Heart left ventricle (tissue), 16 donors: ENCODE measurements around the gene NUP155. TPM values are rescaled to one million over a fixed set of nuclear protein-coding genes. Genes with fewer than 3 reads are reported as not detected.
A peak's percentile ranks its signal among the peaks of the same experiment; 100 is the strongest.
"Not testable (repeated sequence)": the region's sequence is repeated elsewhere in the genome, so short reads cannot be mapped to it uniquely, and the experiment has no call there.

Source experiments
- ATAC-seq, 4 donors: fragments of 200-7000 bp; cut with Tn5 transposase; one replicate each; pipeline ENCODE4 v1.9.1; 2020 to 2022; ENCODE audit warnings: moderate library complexity in 4 of 4, mild to moderate bottlenecking in 3 of 4, moderate number of reproducible peaks in 1 of 4
- DNase-seq, 5 donors: peaks; one replicate each; pipeline ENCODE4 v3.0.0-alpha.2; 2020
- H3K27ac ChIP-seq, 12 donors: fragments of 200-600 bp; sonication (generic) in 4 of 12; one replicate each; pipeline versions ENCODE4 v1.5.0 to v1.8.0; 2016 to 2022; ENCODE audit warnings: mild to moderate bottlenecking in 2 of 12
- H3K27me3 ChIP-seq, 9 donors: fragments of 200-600 bp; sonication (generic) in 2 of 9; one replicate each; pipeline versions ENCODE4 v1.5.1 to v1.8.0; 2016 to 2022; ENCODE audit warnings: mild to moderate bottlenecking in 3 of 9
- H3K36me3 ChIP-seq, 9 donors: fragments of 200-600 bp; sonication (generic) in 2 of 9; one replicate each; pipeline versions ENCODE4 v1.5.0 to v1.8.0; 2018 to 2022; ENCODE audit warnings: mild to moderate bottlenecking in 2 of 9
- H3K4me1 ChIP-seq, 12 donors: fragments of 200-600 bp; sonication (generic) in 4 of 12; one replicate each; pipeline versions ENCODE4 v1.5.0 to v1.8.0; 2016 to 2022; ENCODE audit warnings: mild to moderate bottlenecking in 3 of 12
- H3K4me3 ChIP-seq, 12 donors: fragments of 200-600 bp; sonication (generic) in 4 of 12; one replicate each; pipeline versions ENCODE4 v1.5.0 to v1.8.0; 2017 to 2022; ENCODE audit warnings: mild to moderate bottlenecking in 9 of 12, moderate library complexity in 4 of 12
- H3K9me3 ChIP-seq, 12 donors: fragments of 200-600 bp; sonication (generic) in 4 of 12; one replicate each; pipeline versions ENCODE4 v1.5.0 to v1.8.0; 2016 to 2022; ENCODE audit warnings: mild to moderate bottlenecking in 1 of 12
- CTCF ChIP-seq, 12 donors: fragments of 200-600 bp; sonication (generic) in 4 of 12; IDR thresholded peaks; one replicate each; pipeline versions ENCODE4 v1.5.0 to v1.8.0; 2018 to 2022; ENCODE audit warnings: antibody characterized with exemption in 12 of 12, mild to moderate bottlenecking in 5 of 12
- POLR2A ChIP-seq, 2 donors: fragments of 450-650 bp; IDR thresholded peaks; one replicate each; pipeline ENCODE4 v1.6.1; 2017; ENCODE audit warnings: antibody characterized with exemption in 2 of 2, mild to moderate bottlenecking in 2 of 2, moderate library complexity in 2 of 2
- WGBS, 4 donors: extraction: QIAGEN DNeasy Blood & Tissue Kit in 2 of 4; methylation state at CpG; one replicate each; pipeline versions ENCODE4 v1.1.5 to v1.1.7; 2013 to 2018; 5-methylcytosine and 5-hydroxymethylcytosine counted together
- intact Hi-C, 10 donors: fragments of 100-400 bp; cut with DNase I; formaldehyde crosslinking; loops; one replicate each; pipeline versions ENCODE4 v1.11.1 to v1.14.2; 2022
- polyA plus RNA-seq, 2 donors: library from polyadenylated mRNA; stranded (reverse); fragments of 200-250 nt; gene quantifications; one replicate each; pipeline ENCODE4 v1.2.3, GENCODE V29; 2013
- total RNA-seq, 9 donors: library from RNA; depleted of rRNA in 2 of 9; stranded (reverse); fragments of >200 nt in 2 of 9; fragmentation: NEBNext Ultra II Directional in 3 of 9; extraction: Animal tissue kit (Norgen Biotek cat#: 25700) in 3 of 9; gene quantifications; one replicate each; pipeline versions ENCODE4 v1.1.0 to v1.2.4, GENCODE V29; 2016 to 2023
- donor health status: ischemic (EF 13 %, LVEDD 7.1; RV severe dilation, severe dysfunction).
- donor health status: healthy with polysubstance abuse.
- donor health status: DM: no; HTN: yes; CAD: no.
- donor health status: DM: no; HTN: no; CAD: no.
- donor health status: ischemic (EF 25% LVEDD 6.9; RV normal size, moderate dysfunction).
- donor health status: ischemic (EF 25% LVEDD 5.7; RV mildly dilated, moderate dysfunction).
- donor health status: healthy.
- donor health status: DM: yes; HTN: yes; CAD: no.
- donor health status: ischemic (EF 35%, LVEDD 5.7; RV mildly dilated, moderate dysfunction).
- donor health status: nonischemic (EF 11% LVEDD 7.7; RV severe dilation, severe dysfunction).
- donor health status: DM: yes; HTN: yes; CAD: no.
- donor health status: PGD.
- donor health status: ischemic (EF 29% LVEDD 5.4; RV normal size, mild dysfunction).
- donor health status: nonischemic (EF 23%, LVEDD 6.1; RV moderate dilation, normal function).

NUP155 gene
- total and polyA plus RNA-seq, 11 donors = 2.0 to 17.4 (median 11.4) TPM

GRCh38 chr5:37375091-37375490, 4.2 kb upstream of the NUP155 start:
- intact Hi-C loops = no loop called here
- 78 to 89% (median 86%) methylated on average over 3 of the region's 3 CpGs for WGBS, 4 donors

GRCh38 chr5:37370550-37370863, 399 bp downstream of the NUP155 start:
- TF ChIP-seq CTCF (IDR thresholded peaks at IDR 0.05) = no peak
- no peak for TF ChIP-seq POLR2A (IDR thresholded peaks at IDR 0.05)
- DNase-seq (no peak), ATAC-seq (no peak)
- 0% methylated on average over 7 of the region's 7 CpGs for WGBS, 4 donors
- peak overlapping the region in 11 of 12 donors; percentile 74 to 92 (median 83) for H3K27ac ChIP-seq
- peak overlapping the region; percentile 57 to 94 (median 85) for H3K4me3 ChIP-seq
- H3K9me3 ChIP-seq = no peaks in the 10 kb centered on the region
- H3K4me1 ChIP-seq = peaks cover 10 to 30% (median 24%) of the 10 kb centered on the region in 12 donors
- intact Hi-C loops = loop anchor here in 2 of 10 donors (5.0 kb wide), 3 partner anchors 123 to 1218 kb away; partner anchors contain the start of genes CPLANE1 (in 1 of the 2), LMBRD2 (in 1 of the 2), NIPBL (in 1 of the 2) and SKP2 (in 1 of the 2)
- peaks cover 0 to 6% (median 0%) of the 10 kb centered on the region in 9 donors for H3K36me3 ChIP-seq
- H3K27me3 ChIP-seq = no peaks in the 10 kb centered on the region

More at GRCh38 chr5:37375091-37375490, 4.2 kb upstream of the NUP155 start:
- Histone ChIP-seq H3K27ac (no peak overlapping the region), H3K36me3 (no peaks in the 10 kb centered on the region), H3K4me1 (peaks cover 1 to 16% (median 8%) of the 10 kb centered on the region in 12 donors), H3K4me3 (no peak overlapping the region), H3K9me3 (no peaks in the 10 kb centered on the region), H3K27me3 (no peaks in the 10 kb centered on the region)
- TF ChIP-seq POLR2A (IDR thresholded peaks at IDR 0.05) = no peak
- no peak for TF ChIP-seq CTCF (IDR thresholded peaks at IDR 0.05)
- DNase-seq (no peak), ATAC-seq (no peak)

- ATAC-seq (no peak), DNase-seq (peak in 1 of 5 donors; percentile 10)
- peaks cover 0 to 96% (median 82%) of the 10 kb centered on the region in 9 donors for H3K36me3 ChIP-seq
- no peaks in the 10 kb centered on the region for H3K27me3 ChIP-seq
- 86 to 89% (median 88%) methylated on average over 6 of the region's 6 CpGs for WGBS, 4 donors
- no peak overlapping the region for H3K27ac ChIP-seq
- TF ChIP-seq POLR2A (IDR thresholded peaks at IDR 0.05) (no peak), CTCF (IDR thresholded peaks at IDR 0.05) (no peak)
- intact Hi-C loops = no loop called here
- no peaks in the 10 kb centered on the region for H3K9me3 ChIP-seq
- H3K4me3 ChIP-seq = no peak overlapping the region
- no peaks in the 10 kb centered on the region for H3K4me1 ChIP-seq
Observed at GRCh38 chr5:37355161-37355560, 15.7 kb downstream of the NUP155 start.

GRCh38 chr5:37342741-37343140, 28.2 kb downstream of the NUP155 start:
- intact Hi-C loops = loop anchor here in 1 of 10 donors (10.0 kb wide), 1 partner anchor 118 kb away; no protein-coding TSS in a partner anchor
- 91 to 99% (median 96%) methylated on average over 18 of the region's 18 CpGs for WGBS, 4 donors
- peaks cover 0 to 100% (median 98%) of the 10 kb centered on the region in 9 donors for H3K36me3 ChIP-seq

GRCh38 chr5:37334754-37335153, 36.2 kb downstream of the NUP155 start:
- H3K4me3 ChIP-seq, H3K4me1 ChIP-seq, ATAC-seq, intact Hi-C loops, DNase-seq, H3K27me3 ChIP-seq, H3K27ac ChIP-seq, H3K9me3 ChIP-seq: not testable (repeated sequence)
- 92 to 96% (median 95%) methylated on average over 12 of the region's 12 CpGs for WGBS, 4 donors
- H3K36me3 ChIP-seq = peaks cover 0 to 99% (median 92%) of the 10 kb centered on the region in 9 donors

More at GRCh38 chr5:37342741-37343140, 28.2 kb downstream of the NUP155 start:
- not testable (repeated sequence) for DNase-seq, H3K9me3 ChIP-seq, ATAC-seq, H3K27ac ChIP-seq, H3K4me1 ChIP-seq, H3K4me3 ChIP-seq, H3K27me3 ChIP-seq
